Myocyte (in vitro differentiated cells): ENCODE data around the gene MRNIP. TPM values are rescaled to one million over a fixed set of nuclear protein-coding genes. Genes with fewer than 3 reads are reported as not detected.

Experiments
- DNase-seq: peaks from one replicate; pipeline ENCODE4 v3.0.0-alpha.2; 2012; ENCODE audit warnings: low read depth
- total RNA-seq: library from RNA; depleted of rRNA; stranded (reverse); fragments of >200 nt; gene quantifications from 2 replicates; pipeline ENCODE4 v1.2.3, GENCODE V29; 2014

The MRNIP gene
- total RNA-seq, 1 donor from 2014 or later, result 22.5 TPM

- DNase-seq, result no peak
Observed at GRCh38 chr5:179822059-179822432, 36.6 kb downstream of the MRNIP start.

GRCh38 chr5:179821298-179822058, 37.1 kb downstream of the MRNIP start:
- DNase-seq, result peak; percentile 92

- peak; percentile 84 for DNase-seq
Observed at GRCh38 chr5:179820483-179821297, 37.9 kb downstream of the MRNIP start, which contains the start of gene SQSTM1. SQSTM1 (plus strand) TSS chr5:179820905; CDS start chr5:179820937, 32 bp downstream.

DNA sequence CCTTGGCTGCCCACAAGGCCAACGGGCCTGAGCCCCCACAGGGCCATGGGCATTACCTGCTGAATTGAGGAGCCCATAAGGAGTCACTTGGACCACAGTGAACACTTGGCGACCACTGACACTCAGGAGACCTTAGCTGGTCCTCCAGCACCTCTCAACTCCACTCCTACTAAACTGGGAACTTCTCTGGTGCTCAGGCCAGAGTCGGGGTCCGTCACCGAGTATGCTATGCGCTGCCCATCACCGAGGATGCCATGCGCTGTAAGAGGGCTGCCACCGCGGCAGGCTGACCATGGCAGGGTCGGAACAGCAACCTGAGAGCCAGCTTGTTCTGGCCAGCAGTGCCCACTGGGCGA, 38.5 kb downstream of the MRNIP start:
- no peak for DNase-seq

DNA sequence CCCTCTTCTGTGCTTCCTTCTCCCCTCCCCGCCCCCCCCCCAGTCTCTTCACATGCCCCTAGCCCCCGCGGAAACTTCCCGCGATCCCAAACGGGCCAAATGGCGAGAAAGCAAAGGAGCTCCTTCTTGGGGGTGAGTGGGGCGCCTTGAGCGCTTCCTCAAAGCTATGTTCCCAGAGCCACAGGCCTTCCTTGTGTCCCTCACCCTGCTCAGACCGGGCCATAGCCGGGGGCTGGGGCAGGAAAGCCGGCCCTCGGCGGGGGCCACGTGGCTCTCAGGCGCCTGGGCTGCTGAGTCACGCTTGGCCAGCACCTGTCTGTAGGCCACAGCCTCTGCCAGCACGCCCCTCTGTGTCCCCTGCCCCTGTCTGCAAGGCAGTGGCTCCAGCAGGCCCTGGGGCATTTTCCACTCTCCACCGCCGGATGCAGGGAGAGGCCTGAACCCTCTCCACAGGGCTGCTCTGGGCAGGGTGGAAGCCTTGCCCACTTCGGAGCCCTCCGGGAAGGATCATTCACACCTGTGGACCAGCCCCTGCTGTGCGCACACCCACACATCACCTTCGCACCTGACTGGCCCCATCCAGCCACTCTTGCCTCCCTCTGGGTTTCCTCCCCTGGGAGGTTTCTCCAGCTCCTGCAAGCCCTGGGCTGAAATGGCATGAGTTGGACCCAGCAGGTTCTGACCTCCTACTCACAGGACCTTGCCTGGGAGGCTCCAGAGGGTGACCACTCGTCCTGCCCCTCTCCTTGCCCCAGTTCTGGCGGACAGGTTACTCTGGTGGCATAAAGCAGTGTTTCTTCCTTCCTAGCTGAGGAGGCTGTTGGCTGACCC, 39.1 kb downstream of the MRNIP start:
- DNase-seq, result peak; percentile 90

- DNase-seq, result peak; percentile 95
Observed at GRCh38 chr5:179818746-179819295, 39.8 kb downstream of the MRNIP start.

GRCh38 chr5:179817890-179818745, 40.5 kb downstream of the MRNIP start:
- no peak for DNase-seq

DNA sequence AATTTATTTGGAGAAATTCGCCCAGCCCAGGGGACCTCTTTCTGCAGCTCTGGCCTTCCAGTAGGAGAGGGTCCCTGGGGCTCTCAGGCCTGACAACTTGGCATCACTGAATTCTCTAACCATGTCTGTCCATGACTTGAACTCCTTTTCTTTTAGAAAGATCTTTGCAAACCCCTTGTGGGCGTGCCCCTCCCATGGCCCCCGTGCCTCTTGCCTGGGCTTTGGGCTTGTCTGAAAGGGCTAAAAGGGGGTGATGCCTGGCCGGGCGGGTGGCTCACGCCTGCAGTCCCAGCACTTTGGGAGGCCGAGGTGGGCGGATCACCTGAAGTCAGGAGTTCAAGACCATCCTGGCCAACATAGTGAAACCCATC, 41.2 kb downstream of the MRNIP start:
- DNase-seq, result no peak

DNA sequence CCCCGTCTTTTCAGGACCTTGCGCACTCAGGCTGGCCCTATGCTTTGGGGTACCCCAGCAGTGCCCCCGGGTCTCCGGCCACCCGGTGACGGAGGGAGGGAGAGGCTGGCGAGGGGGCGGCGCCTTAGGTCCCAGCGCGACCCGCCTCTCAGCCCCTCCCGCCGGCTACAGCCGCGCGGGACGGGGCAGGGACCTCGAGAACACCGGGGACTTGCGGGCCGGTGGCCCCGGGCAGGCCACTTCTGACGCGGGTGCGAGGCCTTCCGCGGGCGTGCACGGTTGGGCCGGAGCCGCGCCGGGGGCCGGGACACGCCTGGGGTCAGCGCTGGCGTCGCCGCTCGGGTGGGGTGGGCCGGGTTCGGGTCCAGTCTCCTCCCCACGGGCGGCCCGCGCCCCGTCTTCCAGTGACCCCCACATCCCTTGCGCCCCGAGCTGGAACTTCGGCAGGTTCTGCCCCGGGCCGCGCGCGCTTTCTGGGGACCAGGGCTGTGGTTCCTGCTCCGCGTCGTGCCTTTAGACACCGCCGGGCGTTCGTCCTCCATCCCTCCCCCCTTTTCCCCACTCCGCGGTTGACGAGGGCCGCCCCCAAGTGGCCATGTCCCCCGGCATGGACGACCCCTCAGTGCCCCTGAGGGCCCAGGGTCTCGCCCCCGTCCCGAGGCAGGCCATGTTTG, 41.7 kb downstream of the MRNIP start:
- no peak for DNase-seq

GRCh38 chr5:179816401-179816795, 42.2 kb downstream of the MRNIP start:
- DNase-seq, result no peak

DNA sequence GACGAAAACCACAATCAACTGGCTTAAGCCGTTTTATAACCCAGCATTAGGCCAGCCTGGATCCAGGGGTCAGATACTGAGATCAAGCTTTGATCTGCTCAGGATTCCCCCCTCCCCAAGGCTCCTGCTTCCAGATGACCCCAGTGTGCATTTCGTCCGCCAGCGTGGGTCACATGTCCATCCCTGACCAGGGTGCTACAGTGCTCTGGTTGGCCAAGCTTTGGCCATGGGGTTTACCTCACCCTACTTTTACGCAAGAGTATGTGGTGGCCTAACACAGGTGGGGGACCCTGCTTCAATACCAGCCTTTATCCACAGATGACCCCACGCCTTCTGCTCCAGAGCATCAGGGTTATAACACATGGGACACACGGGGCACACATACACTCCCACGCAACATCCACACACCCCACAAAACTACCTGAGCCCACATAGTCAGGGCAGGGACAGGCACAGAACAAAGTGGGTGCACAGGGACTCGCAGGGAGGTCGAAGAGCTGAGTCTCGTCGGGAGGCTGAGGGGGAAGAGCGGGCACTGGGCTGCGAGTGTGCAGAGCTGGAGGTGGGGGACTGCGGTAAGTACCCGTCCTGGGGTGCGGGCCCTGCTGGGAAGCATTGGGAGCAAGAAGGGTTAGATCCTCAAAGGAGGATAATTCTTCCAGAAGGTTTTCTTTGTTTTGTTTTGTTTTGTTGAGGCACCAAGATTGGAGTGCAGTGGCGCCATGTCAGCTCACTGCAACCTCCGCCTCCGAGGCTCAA, 42.9 kb downstream of the MRNIP start:
- DNase-seq, result no peak

GRCh38 chr5:179814090-179814489, 44.5 kb downstream of the MRNIP start:
- no peak for DNase-seq

- no peak for DNase-seq
Observed at GRCh38 chr5:179812997-179813607, 45.5 kb downstream of the MRNIP start.

GRCh38 chr5:179812135-179812825, 46.3 kb downstream of the MRNIP start:
- DNase-seq, result no peak

- peak; percentile 77 for DNase-seq
Observed at GRCh38 chr5:179806250-179807048, 52.2 kb downstream of the MRNIP start, which contains the start of gene MGAT4B. MGAT4B (minus strand) TSS chr5:179806866; CDS start chr5:179806583, 283 bp downstream.

- peak; percentile 63 for DNase-seq
Observed at GRCh38 chr5:179805529-179806249, 52.9 kb downstream of the MRNIP start.
